ENCODE measurements around the gene MYO18A.

Gene MYO18A

DNA sequence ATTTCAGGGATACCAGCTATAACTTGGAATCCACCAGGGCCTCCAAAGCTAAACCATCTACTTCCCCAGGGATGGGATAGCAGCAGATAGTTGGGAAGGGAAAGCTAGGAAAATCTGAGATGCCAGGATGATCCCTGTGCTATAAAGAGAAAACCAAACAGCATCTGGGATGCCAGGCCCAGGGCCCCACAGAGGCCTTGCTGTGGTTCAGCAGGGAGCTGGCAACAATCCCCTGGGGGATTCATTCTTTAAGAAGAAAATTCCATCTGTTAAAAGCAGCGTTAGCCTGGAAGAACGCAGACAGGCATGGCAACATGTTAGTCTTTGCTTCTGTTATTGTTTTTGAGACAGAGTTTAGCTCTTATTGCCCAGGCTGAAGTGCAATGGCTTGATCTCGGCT is 16.6 kb downstream of the MYO18A start:
- ATAC-seq (no peak), DNase-seq (no peak)
- no peaks in the 10 kb centered on the region for H3K36me3 Mint-ChIP-seq (ENCODE audit: low read depth)
- H3K27ac Mint-ChIP-seq: no peak overlapping the region
- H3K4me1 Mint-ChIP-seq: peaks cover 2% of the 10 kb centered on the region
- H3K4me3 Mint-ChIP-seq: no peak overlapping the region
- no peaks in the 10 kb centered on the region for H3K9me3 Mint-ChIP-seq
- no peaks in the 10 kb centered on the region for H3K27me3 Mint-ChIP-seq

DNA sequence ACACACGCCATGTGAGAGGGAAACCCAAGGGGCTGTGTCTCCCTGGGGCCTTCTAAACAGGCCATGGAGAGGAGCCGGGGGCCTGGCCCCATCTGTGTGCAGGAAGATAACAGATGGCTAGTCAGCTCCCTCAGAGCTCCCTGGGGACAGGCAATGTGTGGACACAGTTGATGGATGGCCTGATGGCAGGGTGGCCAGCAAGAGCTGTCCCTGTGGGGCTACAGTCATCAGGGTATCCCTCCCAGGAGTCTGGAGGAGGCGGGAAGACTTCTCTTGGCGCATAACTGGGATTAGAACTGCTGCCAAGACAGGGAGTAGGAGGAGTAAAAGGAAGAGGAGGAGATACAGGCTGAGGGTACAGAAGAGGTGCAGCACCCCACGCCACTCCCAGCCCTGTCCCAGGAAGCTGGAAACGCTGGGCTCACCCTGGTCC is 17.3 kb downstream of the MYO18A start:
- no peaks in the 10 kb centered on the region for H3K36me3 Mint-ChIP-seq (ENCODE audit: low read depth)
- ATAC-seq (no peak), DNase-seq (no peak)
- peaks cover 2% of the 10 kb centered on the region for H3K4me1 Mint-ChIP-seq
- H3K4me3 Mint-ChIP-seq: no peak overlapping the region
- H3K27me3 Mint-ChIP-seq: no peaks in the 10 kb centered on the region
- H3K27ac Mint-ChIP-seq: no peak overlapping the region
- H3K9me3 Mint-ChIP-seq: no peaks in the 10 kb centered on the region

DNA sequence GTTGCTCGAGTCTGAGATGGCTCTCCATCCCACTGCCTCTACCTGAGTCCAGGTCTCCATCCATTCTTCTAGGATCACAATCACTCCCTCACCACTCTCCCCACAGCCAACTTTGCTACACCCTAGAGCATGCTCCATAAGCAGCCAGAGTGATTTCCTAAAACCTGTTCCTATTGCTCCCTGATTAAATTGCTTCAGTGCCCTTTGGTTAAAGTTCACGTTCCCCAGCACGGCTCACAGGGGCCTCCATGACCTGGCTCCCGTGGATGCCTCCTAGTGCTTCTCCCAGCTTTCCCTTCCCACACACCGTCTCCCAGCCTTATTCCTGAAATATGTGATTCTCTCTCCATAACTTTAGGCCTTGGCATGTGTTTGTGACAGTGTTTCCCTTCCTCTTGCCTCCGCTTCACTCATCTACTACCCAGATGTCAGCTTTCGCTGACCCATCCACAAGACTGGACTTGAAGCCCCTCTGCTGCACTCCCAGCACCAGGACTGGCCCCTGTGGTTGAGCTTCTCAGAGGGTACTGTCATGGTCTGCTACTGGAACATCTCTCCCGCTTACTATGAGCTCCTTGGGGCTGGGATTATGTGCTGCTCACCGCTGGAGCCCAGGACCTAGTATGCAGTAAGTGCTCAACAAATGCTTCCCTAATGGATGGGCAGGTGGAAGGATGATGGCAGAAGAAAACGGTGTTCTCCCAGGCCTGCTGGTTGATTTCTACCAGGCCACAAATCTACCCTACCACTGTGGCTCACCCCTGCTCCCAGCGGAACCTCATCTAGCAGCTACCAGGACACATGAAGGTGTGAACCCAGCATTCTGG is 17.9 kb downstream of the MYO18A start:
- no peak for DNase-seq
- H3K36me3 Mint-ChIP-seq (ENCODE audit: low read depth): no peaks in the 10 kb centered on the region
- peaks cover 2% of the 10 kb centered on the region for H3K4me1 Mint-ChIP-seq
- no peak overlapping the region for H3K27ac Mint-ChIP-seq
- no peak for ATAC-seq
- H3K27me3 Mint-ChIP-seq: no peaks in the 10 kb centered on the region
- H3K9me3 Mint-ChIP-seq: no peaks in the 10 kb centered on the region
- no peak overlapping the region for H3K4me3 Mint-ChIP-seq

DNA sequence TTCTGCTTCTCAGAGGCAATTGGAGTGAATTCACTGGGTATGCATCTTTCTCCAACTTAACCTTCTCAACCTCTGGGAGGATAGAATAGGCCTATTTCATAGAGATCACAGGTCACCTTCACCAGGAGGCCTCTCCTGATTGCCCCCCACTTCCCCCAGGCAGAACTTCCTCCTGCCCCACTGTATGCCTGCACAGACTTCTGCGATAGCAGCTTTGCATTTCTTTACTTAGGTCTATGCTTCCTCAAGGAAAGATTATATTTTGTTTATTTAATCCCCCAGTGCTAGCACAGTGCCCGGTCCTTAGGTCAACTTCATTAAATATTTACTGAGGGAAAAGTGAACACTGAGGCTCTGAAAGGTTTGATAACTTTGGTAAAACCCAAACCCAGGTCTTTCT is 19.9 kb downstream of the MYO18A start:
- Mint-ChIP-seq H3K27ac (no peak overlapping the region), H3K36me3 (ENCODE audit: low read depth) (no peaks in the 10 kb centered on the region), H3K4me3 (no peak overlapping the region), H3K9me3 (no peaks in the 10 kb centered on the region), H3K27me3 (no peaks in the 10 kb centered on the region), H3K4me1 (peaks cover 16% of the 10 kb centered on the region)
- no peak for DNase-seq
- no peak for ATAC-seq

DNA sequence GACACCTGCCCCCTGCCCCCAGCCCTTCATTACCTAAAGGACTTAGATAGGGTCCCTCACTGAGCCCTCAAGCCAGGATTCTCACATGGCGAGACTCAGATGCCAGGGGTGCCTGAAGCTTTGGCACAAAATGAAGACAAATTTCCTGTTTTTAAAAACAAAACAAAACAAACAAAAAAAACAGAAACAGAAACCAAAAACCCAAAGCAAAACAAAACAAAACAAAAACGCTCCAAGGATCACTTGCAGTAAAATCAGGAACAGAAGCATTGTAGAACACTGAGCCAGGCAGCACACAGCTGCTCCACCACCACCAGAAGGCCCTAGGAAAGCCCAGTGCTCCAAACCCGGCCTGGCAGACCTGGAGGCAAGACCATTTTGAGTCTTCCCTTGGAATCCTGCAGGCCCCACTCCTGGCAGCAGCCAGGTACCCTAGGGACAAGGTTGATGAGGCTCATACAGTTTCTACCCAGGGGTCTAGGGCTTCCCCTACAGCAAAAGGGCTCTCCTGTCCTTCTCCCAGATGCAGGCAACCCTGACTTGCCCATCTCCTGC is 20.8 kb downstream of the MYO18A start:
- DNase-seq (no peak), ATAC-seq (no peak)
- peaks cover 25% of the 10 kb centered on the region for H3K4me1 Mint-ChIP-seq
- H3K27ac Mint-ChIP-seq: no peak overlapping the region
- no peaks in the 10 kb centered on the region for H3K36me3 Mint-ChIP-seq (ENCODE audit: low read depth)
- H3K9me3 Mint-ChIP-seq: no peaks in the 10 kb centered on the region
- H3K4me3 Mint-ChIP-seq: no peak overlapping the region
- H3K27me3 Mint-ChIP-seq: no peaks in the 10 kb centered on the region

DNA sequence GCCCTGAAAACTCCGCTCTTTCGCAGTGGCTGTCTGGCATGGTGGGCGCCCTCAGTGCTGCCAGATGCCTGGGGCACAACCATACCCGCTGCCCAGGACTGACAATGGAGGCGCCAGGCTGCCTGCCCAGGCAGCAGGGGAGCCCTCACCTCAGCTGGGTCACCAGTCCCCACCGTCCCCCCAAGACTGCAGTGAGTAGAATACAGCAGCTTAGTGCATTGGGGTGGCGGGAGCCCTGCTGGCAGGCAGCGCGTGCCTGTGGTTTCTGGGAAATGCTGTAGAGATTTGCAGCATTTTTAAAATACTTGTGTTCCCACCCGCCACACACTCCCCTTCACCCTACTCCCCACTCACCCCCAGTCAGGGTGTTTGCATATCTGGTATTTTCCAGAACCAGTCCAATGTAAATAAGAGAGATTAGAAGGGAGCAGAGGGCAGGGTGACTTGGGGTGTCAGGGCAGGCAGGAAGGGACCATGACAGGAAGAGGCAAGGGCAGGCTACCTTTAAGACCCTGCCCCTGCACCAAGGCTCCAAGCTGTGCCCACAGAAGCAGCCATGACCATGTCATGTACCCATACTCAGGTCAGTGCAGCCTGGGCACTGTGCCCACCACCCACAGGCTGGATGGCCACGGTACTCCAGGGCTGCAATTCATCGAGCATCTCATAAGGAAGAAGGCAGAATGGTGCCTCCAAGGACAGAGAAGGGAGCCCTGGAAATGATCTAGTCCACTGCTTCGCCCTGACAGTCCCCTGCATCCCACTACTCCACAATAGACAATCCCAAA is 21.5 kb downstream of the MYO18A start:
- H3K9me3 Mint-ChIP-seq: no peaks in the 10 kb centered on the region
- peaks cover 32% of the 10 kb centered on the region for H3K4me1 Mint-ChIP-seq
- no peaks in the 10 kb centered on the region for H3K27me3 Mint-ChIP-seq
- no peak overlapping the region for H3K27ac Mint-ChIP-seq
- ATAC-seq: no peak
- H3K36me3 Mint-ChIP-seq (ENCODE audit: low read depth): no peaks in the 10 kb centered on the region
- no peak for DNase-seq
- H3K4me3 Mint-ChIP-seq: no peak overlapping the region

DNA sequence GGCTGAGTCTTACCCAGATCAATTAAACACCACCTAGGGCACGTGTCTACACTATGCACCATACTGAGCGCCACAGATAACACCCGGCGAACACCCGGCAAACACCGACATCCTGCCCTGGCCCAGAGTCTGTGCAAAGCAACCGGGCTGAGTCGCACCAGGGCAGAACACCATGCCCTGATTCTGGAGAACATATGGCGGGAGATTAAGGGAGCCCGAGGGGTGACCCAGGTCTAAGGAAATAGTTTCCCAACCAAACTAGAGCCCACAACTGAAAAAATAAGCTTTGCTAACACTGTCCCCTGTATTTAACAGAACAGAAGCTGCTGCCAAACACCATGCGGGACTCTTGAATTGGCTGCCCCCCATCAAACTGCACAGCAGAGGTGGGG is 22.1 kb downstream of the MYO18A start:
- DNase-seq: no peak
- H3K27ac Mint-ChIP-seq: no peak overlapping the region
- H3K36me3 Mint-ChIP-seq (ENCODE audit: low read depth): no peaks in the 10 kb centered on the region
- ATAC-seq: no peak
- H3K4me3 Mint-ChIP-seq: no peak overlapping the region
- H3K27me3 Mint-ChIP-seq: no peaks in the 10 kb centered on the region
- H3K9me3 Mint-ChIP-seq: no peaks in the 10 kb centered on the region
- H3K4me1 Mint-ChIP-seq: peaks cover 34% of the 10 kb centered on the region

DNA sequence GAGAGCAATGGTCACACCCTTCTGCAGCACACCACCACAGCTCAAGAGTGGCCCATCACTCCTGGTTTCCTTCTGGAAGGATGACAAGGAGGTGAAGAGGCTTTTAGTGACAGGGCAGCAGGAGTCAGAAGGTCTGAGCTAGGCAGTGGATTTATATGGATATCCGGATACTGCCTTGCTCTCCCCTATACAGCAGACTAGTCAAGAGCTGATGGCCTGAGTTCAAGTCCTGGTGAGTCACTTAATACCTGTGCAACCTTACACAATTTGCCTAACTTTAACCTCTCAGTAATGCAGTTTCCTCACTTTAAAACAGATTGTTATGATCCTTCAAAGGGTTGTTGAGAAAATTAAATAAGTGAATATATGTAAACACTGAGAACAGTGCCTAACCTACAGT is 22.9 kb downstream of the MYO18A start:
- no peaks in the 10 kb centered on the region for H3K9me3 Mint-ChIP-seq
- H3K4me1 Mint-ChIP-seq: peaks cover 34% of the 10 kb centered on the region
- H3K36me3 Mint-ChIP-seq (ENCODE audit: low read depth): no peaks in the 10 kb centered on the region
- no peak for ATAC-seq
- no peak overlapping the region for H3K4me3 Mint-ChIP-seq
- DNase-seq: no peak
- H3K27ac Mint-ChIP-seq: peak overlapping the region; percentile 40
- no peaks in the 10 kb centered on the region for H3K27me3 Mint-ChIP-seq

DNA sequence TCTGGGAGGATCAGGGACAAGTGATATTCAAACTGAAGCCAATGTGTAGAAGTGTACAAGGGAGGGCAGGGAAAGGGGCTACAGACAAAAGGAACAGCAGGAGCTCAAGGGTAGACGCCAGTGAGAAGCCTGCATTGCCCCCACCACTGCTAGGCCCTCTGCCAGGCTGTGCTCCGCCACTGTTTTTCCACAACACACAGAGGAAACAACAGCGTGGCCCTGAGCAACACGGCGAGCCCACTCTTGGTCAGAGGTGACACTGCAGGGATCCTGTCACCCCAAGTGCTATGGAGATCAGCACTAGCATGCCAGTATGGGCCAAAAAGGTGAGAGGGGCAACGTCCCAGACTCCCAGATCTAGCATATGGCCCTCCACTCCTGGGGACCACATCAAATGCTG is 23.4 kb downstream of the MYO18A start:
- ATAC-seq (no peak), DNase-seq (no peak)
- Mint-ChIP-seq H3K9me3 (no peaks in the 10 kb centered on the region), H3K27me3 (no peaks in the 10 kb centered on the region), H3K4me3 (no peak overlapping the region), H3K4me1 (peaks cover 34% of the 10 kb centered on the region), H3K36me3 (ENCODE audit: low read depth) (no peaks in the 10 kb centered on the region), H3K27ac (peak overlapping the region; percentile 88)

DNA sequence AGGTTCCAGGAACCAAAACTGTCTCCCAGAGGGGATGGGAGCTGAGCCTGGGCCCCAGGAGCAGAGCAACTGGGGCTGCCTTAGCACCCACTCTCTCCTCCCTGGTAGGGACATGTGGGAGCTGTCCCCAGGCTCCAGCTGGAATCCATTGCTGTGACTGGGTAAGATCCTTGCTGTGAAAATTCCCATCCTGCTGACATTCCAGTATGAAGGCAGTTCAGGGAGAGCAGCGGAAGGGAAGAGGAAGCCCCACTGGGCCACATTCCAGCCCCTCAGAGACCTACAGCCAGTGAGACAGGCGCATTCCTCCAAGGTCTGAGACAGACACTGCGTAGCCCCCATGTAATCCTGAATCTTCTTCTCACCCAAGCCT is 24.2 kb downstream of the MYO18A start:
- no peaks in the 10 kb centered on the region for H3K27me3 Mint-ChIP-seq
- H3K27ac Mint-ChIP-seq: peak overlapping the region; percentile 88
- peaks cover 34% of the 10 kb centered on the region for H3K4me1 Mint-ChIP-seq

DNA sequence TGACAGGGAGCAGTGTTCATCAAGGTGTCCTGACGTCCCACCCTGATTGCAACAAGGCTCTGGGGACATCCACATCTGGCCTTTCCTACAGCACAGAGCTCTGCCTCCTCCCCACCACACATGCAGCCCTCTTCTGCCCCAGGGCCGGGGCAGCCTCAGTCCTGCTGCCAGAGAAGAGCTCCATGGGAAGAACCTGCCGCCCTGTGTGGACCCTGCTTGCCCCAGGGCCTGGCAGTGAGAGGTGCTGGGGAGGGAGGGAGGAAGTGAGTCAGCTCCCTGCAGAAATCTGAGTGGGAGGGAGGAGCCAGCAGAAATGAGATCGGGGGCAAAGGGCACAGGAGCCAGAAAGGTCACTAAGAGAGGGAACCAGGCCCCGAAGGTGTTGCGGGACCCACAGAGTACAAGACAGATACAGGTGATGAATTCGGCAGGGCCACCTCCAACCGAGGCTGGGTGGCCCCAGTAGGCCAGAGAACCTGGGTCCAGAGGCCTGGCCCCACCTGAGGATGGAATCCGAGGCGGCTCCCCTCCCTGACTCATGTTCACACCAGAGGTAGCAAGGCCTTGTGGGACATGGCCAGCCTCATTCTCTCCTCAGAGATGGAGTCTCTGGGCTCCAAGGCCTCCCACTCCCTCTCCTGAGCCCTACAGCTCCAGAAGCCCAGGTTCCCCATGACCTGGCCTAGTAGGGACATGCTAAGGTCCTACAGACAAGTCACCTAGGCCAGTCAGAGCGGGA is 24.8 kb downstream of the MYO18A start:
- peak; percentile 74 for DNase-seq
- peak overlapping the region; percentile 66 for H3K4me3 Mint-ChIP-seq

More for the DNA sequence above, 24.2 kb downstream of the MYO18A start:
- H3K9me3 Mint-ChIP-seq: no peaks in the 10 kb centered on the region
- H3K36me3 Mint-ChIP-seq (ENCODE audit: low read depth): no peaks in the 10 kb centered on the region
- ATAC-seq: no peak
- H3K4me3 Mint-ChIP-seq: no peak overlapping the region
- DNase-seq: no peak

DNA sequence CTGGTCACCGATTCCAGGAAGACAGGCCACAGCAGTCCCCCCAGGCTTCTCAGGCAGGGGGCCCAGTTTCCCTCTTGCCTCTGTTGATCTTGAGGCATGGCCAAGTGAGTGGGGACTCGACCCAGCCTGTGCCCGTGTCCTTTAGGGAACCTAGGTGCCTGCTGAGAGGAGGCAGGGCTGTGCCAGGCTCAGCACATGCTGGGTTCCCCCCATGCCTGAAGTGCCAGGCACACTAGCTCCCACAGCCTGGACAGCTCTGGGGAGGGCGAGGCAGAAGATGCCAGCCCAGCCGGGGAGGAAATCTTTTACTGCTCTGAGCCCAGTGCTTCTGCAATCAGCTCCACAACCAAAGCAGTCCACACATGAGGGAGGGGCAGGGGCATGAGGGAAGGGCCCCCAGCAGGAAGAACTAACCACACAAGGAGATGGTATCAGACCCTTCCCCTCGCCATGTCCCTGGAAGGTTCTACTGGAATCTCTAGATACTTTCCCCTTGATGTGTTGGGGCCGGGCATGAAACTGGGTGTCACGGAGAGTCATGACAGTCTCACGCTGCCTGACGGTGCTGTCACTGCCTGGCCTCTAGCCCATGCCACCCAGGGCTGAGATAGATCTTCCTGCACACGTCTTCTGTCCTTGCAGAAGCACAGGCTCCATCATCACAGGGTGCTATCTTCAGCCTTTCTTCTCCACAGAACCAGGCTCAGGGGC is 25.5 kb downstream of the MYO18A start:
- no peaks in the 10 kb centered on the region for H3K36me3 Mint-ChIP-seq (ENCODE audit: low read depth)
- peak overlapping the region; percentile 66 for H3K4me3 Mint-ChIP-seq
- no peaks in the 10 kb centered on the region for H3K27me3 Mint-ChIP-seq
- peak overlapping the region; percentile 88 for H3K27ac Mint-ChIP-seq
- peak; percentile 42 for ATAC-seq
- no peak for DNase-seq
- peaks cover 39% of the 10 kb centered on the region for H3K4me1 Mint-ChIP-seq
- no peaks in the 10 kb centered on the region for H3K9me3 Mint-ChIP-seq

More for the DNA sequence above, 24.8 kb downstream of the MYO18A start:
- Mint-ChIP-seq H3K9me3 (no peaks in the 10 kb centered on the region), H3K27me3 (no peaks in the 10 kb centered on the region), H3K36me3 (ENCODE audit: low read depth) (no peaks in the 10 kb centered on the region), H3K4me1 (peaks cover 34% of the 10 kb centered on the region), H3K27ac (peak overlapping the region; percentile 88)
- ATAC-seq: peak; percentile 96

DNA sequence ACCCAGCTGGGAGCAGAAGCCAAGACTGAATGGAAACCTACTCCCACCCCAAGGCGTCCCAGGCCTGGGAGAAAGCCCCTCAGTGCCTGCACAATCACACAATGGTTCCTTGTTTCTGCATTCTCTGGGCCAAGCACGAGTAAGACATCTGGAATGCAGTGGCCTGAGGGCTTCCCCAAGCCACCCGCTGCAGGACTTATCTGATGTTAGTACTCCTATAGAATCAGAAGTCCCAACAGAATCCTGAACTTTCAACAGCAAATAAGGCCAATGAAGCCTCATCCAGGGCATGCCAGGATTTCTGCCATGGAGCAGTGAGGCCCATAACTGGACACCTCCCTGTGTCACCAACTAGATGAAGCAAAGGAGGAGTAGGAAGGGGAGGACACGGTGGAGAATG is 28.6 kb downstream of the MYO18A start:
- Mint-ChIP-seq H3K27ac (no peak overlapping the region), H3K27me3 (no peaks in the 10 kb centered on the region), H3K4me1 (peaks cover 64% of the 10 kb centered on the region), H3K36me3 (ENCODE audit: low read depth) (no peaks in the 10 kb centered on the region), H3K4me3 (no peak overlapping the region), H3K9me3 (no peaks in the 10 kb centered on the region)
- no peak for DNase-seq
- ATAC-seq: no peak

DNA sequence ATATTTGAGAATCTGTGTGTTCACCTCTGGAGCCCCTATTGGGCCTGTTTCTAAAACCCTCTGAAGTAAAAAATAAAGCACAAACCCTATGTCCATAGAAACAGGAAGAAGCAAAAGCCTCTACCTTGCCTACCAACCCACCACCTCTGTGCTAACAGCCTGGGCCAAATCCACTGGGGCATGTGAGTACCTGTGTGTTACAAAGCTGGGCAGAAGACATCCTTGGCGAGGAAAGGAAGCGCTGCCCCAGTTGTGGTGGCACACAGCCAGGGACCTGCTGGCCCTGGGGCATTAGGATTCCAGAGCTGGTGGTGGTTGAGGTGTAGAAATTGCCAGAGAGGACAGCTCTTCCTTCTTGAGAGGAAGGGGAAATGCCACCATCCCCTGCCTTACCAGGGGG is 30.0 kb downstream of the MYO18A start:
- ATAC-seq (no peak), DNase-seq (no peak)
- Mint-ChIP-seq H3K27ac (peak overlapping the region; percentile 83), H3K27me3 (no peaks in the 10 kb centered on the region), H3K4me3 (no peak overlapping the region), H3K36me3 (ENCODE audit: low read depth) (no peaks in the 10 kb centered on the region), H3K9me3 (no peaks in the 10 kb centered on the region), H3K4me1 (peaks cover 61% of the 10 kb centered on the region)

All from activated naive CD8-positive, alpha-beta T cell treated with anti-CD3 and anti-CD28 coated beads, Interleukin-2, amount 50 U/mL, for 24 hours (primary cell).